Hypothalamus (tissue), 51 donors: ENCODE results near the gene ADPRHL1.

Experiments
- DNase-seq, 51 donors: peaks; one replicate each; lab custom pipeline; 2025; lab: John Stamatoyannopoulos, UW

ADPRHL1 gene

GRCh38 chr13:113420232-113420631 lies 33.1 kb downstream of the ADPRHL1 start:
- DNase-seq, result no peak

- DNase-seq, result no peak
These were observed 33.6 kb downstream of the ADPRHL1 start for GRCh38 chr13:113419531-113420193.

GRCh38 chr13:113418722-113419049 lies 34.6 kb downstream of the ADPRHL1 start:
- no peak for DNase-seq

GRCh38 chr13:113417836-113418721 lies 35.2 kb downstream of the ADPRHL1 start:
- DNase-seq, result no peak

- DNase-seq, result no peak
These were observed 36.1 kb downstream of the ADPRHL1 start for GRCh38 chr13:113417008-113417751.

- no peak for DNase-seq
These were observed 37.5 kb downstream of the ADPRHL1 start for GRCh38 chr13:113415825-113416224.

GRCh38 chr13:113415032-113415431 lies 38.3 kb downstream of the ADPRHL1 start:
- no peak for DNase-seq

- DNase-seq, result no peak
These were observed 39.0 kb downstream of the ADPRHL1 start for GRCh38 chr13:113414335-113414734.

GRCh38 chr13:113413898-113414282 lies 39.4 kb downstream of the ADPRHL1 start:
- DNase-seq, result no peak

- DNase-seq, result no peak
These were observed 40.0 kb downstream of the ADPRHL1 start for GRCh38 chr13:113413178-113413897.

GRCh38 chr13:113412440-113412839 lies 40.8 kb downstream of the ADPRHL1 start:
- DNase-seq, result no peak

GRCh38 chr13:113411216-113412023 lies 41.9 kb downstream of the ADPRHL1 start:
- DNase-seq, result no peak

- DNase-seq, result peak in 1 of 51 donors; percentile 41
These were observed 42.7 kb downstream of the ADPRHL1 start for GRCh38 chr13:113410472-113411201.

GRCh38 chr13:113408562-113408961 lies 44.7 kb downstream of the ADPRHL1 start:
- no peak for DNase-seq

GRCh38 chr13:113407531-113408393 lies 45.5 kb downstream of the ADPRHL1 start:
- DNase-seq, result no peak

GRCh38 chr13:113407103-113407530 lies 46.2 kb downstream of the ADPRHL1 start:
- DNase-seq, result no peak

GRCh38 chr13:113406321-113407102 lies 46.8 kb downstream of the ADPRHL1 start:
- DNase-seq, result no peak
